ENCODE results near the gene CDH4. TPM values are rescaled to one million over a fixed set of nuclear protein-coding genes. Genes with fewer than 3 reads are reported as not detected.

CDH4 gene
- polyA plus RNA-seq, 1 donor (not counting 4 experiments of a cell fraction or from before 2014, with no cell fraction given) = 2.2 TPM

DNA sequence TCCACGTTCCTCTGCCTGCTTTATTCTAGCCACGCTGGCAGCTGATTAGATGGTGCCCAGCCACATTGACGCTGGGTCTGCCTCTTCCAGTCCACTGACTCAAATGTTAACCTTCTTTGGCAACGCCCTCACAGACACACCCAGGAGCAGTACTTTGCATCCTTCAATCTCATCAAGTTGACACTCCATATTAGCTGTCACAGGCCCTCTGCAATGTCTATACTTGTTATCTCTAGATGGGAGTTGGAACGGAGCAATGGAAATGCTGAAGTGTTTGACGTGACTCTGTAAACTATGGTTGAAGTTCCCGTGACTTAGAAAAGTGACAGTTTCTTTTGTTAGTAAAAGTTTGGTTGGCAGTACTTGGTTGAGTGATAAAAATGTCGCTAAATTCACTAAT lies 291.0 kb downstream of the CDH4 start:
- H3K9me3 ChIP-seq (ENCODE audit: control insufficient read depth, low read depth, low read length) = no peaks in the 10 kb centered on the region
- H2AFZ ChIP-seq (ENCODE audit: control insufficient read depth, low read length) = no peak overlapping the region
- no peaks in the 10 kb centered on the region for H3K4me1 ChIP-seq (ENCODE audit: control insufficient read depth, extremely low read depth, insufficient read depth, low read length)
- H3K4me2 ChIP-seq (ENCODE audit: control insufficient read depth, extremely low read depth, insufficient read depth, low read depth, low read length) = no peak overlapping the region
- no peak overlapping the region for H3K4me3 ChIP-seq (ENCODE audit: control insufficient read depth in 2 of 3, extremely low read depth in 1 of 3, insufficient read depth in 2 of 3, low read depth in 1 of 3, low read length in 3 of 3)
- DNase-seq (ENCODE audit: low read depth, low spot score) (no peak), FAIRE-seq (no peak)
- no peaks in the 10 kb centered on the region for H3K9me1 ChIP-seq (ENCODE audit: control insufficient read depth, extremely low read depth, insufficient read depth, low read length)
- no peaks in the 10 kb centered on the region for H3K36me3 ChIP-seq (ENCODE audit: control insufficient read depth in 2 of 2, extremely low read depth in 1 of 2, insufficient read depth in 2 of 2, low read length in 2 of 2)
- no peak for TF ChIP-seq EZH2 (IDR thresholded peaks at IDR 0.05; ENCODE audit: low read length)
- H3K9ac ChIP-seq (ENCODE audit: control insufficient read depth, extremely low read depth, insufficient read depth, low read length) = no peak overlapping the region
- no peaks in the 10 kb centered on the region for H4K20me1 ChIP-seq (ENCODE audit: control insufficient read depth, extremely low read depth, insufficient read depth, low read length)
- no peaks in the 10 kb centered on the region for H3K27me3 ChIP-seq (ENCODE audit: control insufficient read depth, extremely low read depth, insufficient read depth, low read length)
- no peak overlapping the region for H3K27ac ChIP-seq (ENCODE audit: control insufficient read depth, insufficient read depth, low read length)
- dilution Hi-C loops (cut with MboI; ENCODE audit: extremely low pct_ligation_motif_present, low sequenced_read_pairs) = no loop called here
- no peaks in the 10 kb centered on the region for H3K79me2 ChIP-seq (ENCODE audit: control insufficient read depth, insufficient read depth, low read length)

GRCh38 chr20:61543931-61544745 lies 292.1 kb downstream of the CDH4 start:
- TF ChIP-seq, protein P1, sequence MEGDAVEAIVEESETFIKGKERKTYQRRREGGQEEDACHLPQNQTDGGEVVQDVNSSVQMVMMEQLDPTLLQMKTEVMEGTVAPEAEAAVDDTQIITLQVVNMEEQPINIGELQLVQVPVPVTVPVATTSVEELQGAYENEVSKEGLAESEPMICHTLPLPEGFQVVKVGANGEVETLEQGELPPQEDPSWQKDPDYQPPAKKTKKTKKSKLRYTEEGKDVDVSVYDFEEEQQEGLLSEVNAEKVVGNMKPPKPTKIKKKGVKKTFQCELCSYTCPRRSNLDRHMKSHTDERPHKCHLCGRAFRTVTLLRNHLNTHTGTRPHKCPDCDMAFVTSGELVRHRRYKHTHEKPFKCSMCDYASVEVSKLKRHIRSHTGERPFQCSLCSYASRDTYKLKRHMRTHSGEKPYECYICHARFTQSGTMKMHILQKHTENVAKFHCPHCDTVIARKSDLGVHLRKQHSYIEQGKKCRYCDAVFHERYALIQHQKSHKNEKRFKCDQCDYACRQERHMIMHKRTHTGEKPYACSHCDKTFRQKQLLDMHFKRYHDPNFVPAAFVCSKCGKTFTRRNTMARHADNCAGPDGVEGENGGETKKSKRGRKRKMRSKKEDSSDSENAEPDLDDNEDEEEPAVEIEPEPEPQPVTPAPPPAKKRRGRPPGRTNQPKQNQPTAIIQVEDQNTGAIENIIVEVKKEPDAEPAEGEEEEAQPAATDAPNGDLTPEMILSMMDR (optimal IDR thresholded peaks at IDR 0.05 in 1 of 3, IDR thresholded peaks at IDR 0.05 in 1 of 3, conservative IDR thresholded peaks at IDR 0.05 in 1 of 3; ENCODE audit: extremely low read depth in 1 of 3, insufficient read depth in 2 of 3, low read length in 3 of 3) = no peak
- TF ChIP-seq EZH2 (IDR thresholded peaks at IDR 0.05; ENCODE audit: low read length) = no peak
- H3K9ac ChIP-seq (ENCODE audit: control insufficient read depth, extremely low read depth, insufficient read depth, low read length) = no peak overlapping the region
- no peaks in the 10 kb centered on the region for H3K9me1 ChIP-seq (ENCODE audit: control insufficient read depth, extremely low read depth, insufficient read depth, low read length)
- no peak for FAIRE-seq
- no peaks in the 10 kb centered on the region for H3K27me3 ChIP-seq (ENCODE audit: control insufficient read depth, extremely low read depth, insufficient read depth, low read length)
- no peaks in the 10 kb centered on the region for H3K9me3 ChIP-seq (ENCODE audit: control insufficient read depth, low read depth, low read length)
- H2AFZ ChIP-seq (ENCODE audit: control insufficient read depth, low read length) = no peak overlapping the region
- H3K4me2 ChIP-seq (ENCODE audit: control insufficient read depth, extremely low read depth, insufficient read depth, low read depth, low read length) = no peak overlapping the region
- no peak for DNase-seq (ENCODE audit: low read depth, low spot score)
- H3K27ac ChIP-seq (ENCODE audit: control insufficient read depth, insufficient read depth, low read length) = no peak overlapping the region
- no peak overlapping the region for H3K4me3 ChIP-seq (ENCODE audit: control insufficient read depth in 2 of 3, extremely low read depth in 1 of 3, insufficient read depth in 2 of 3, low read depth in 1 of 3, low read length in 3 of 3)
- H4K20me1 ChIP-seq (ENCODE audit: control insufficient read depth, extremely low read depth, insufficient read depth, low read length) = no peaks in the 10 kb centered on the region
- no peaks in the 10 kb centered on the region for H3K4me1 ChIP-seq (ENCODE audit: control insufficient read depth, extremely low read depth, insufficient read depth, low read length)
- H3K36me3 ChIP-seq (ENCODE audit: control insufficient read depth in 2 of 2, extremely low read depth in 1 of 2, insufficient read depth in 2 of 2, low read length in 2 of 2) = no peaks in the 10 kb centered on the region
- dilution Hi-C loops (cut with MboI; ENCODE audit: extremely low pct_ligation_motif_present, low sequenced_read_pairs) = no loop called here
- no peaks in the 10 kb centered on the region for H3K79me2 ChIP-seq (ENCODE audit: control insufficient read depth, insufficient read depth, low read length)

All from keratinocyte (primary cell).